Panc1 (cell line): ENCODE results near the gene SLC27A5. TPM values are rescaled to one million over a fixed set of nuclear protein-coding genes. Genes with fewer than 3 reads are reported as not detected.

Experiments
- ATAC-seq: fragments of 200-7000 bp; cut with Tn5 transposase; 2 replicates; pipeline ENCODE4 v1.9.1; 2020; ENCODE audit warnings: mild to moderate bottlenecking, moderate library complexity
- BruUV-seq: library from RNA; stranded (reverse); fragments of 400-500 nt; replicated peaks from 2 replicates; lab custom pipeline; 2021; lab: Mats Ljungman, UMichigan
- CTCF ChIA-PET: fragments of 300-600 bp; sonication (Branson Sonifier 250); formaldehyde crosslinking; loops from one replicate; lab custom pipeline; 2022; ENCODE audit warnings: antibody characterized with exemption; lab: Charles Lee
- POLR2A ChIA-PET: fragments of 300-600 bp; sonication (Branson Sonifier 250); formaldehyde crosslinking; loops from one replicate; lab custom pipeline; 2022; ENCODE audit warnings: antibody characterized with exemption; lab: Charles Lee
- DNase-seq: peaks from one replicate; pipeline ENCODE4 v3.0.0-alpha.2; 2010; ENCODE audit warnings: low read depth, low spot score
- H3K27ac ChIP-seq: 2 replicates; pipeline ENCODE4 v1.5.1; 2011; ENCODE audit warnings: mild to moderate bottlenecking, low read length, inconsistent platforms
- H3K27me3 ChIP-seq: fragments of 200-500 bp; sonication (Bioruptor generic); 2 replicates; pipeline ENCODE4 v1.6.0; 2014; ENCODE audit warnings: low read length, inconsistent platforms; ENCODE audit not compliant: control insufficient read depth, insufficient read depth
- H3K36me3 ChIP-seq: fragments of 200-500 bp; sonication (Bioruptor generic); 2 replicates; pipeline ENCODE4 v1.5.1; 2014; ENCODE audit warnings: inconsistent platforms, mild to moderate bottlenecking, low read length, moderate library complexity; ENCODE audit not compliant: control insufficient read depth, insufficient read depth
- H3K4me1 ChIP-seq: 2 replicates; pipeline ENCODE4 v1.5.1; 2011; ENCODE audit warnings: inconsistent platforms, mild to moderate bottlenecking, low read length, moderate library complexity; ENCODE audit not compliant: control insufficient read depth, insufficient read depth
- H3K4me3 ChIP-seq, 2 experiments: 2 replicates each; pipeline ENCODE4 v1.5.1; 2011 to 2012; ENCODE audit warnings: low read depth in 2 of 2, low read length in 2 of 2, mild to moderate bottlenecking in 2 of 2, inconsistent platforms in 1 of 2, moderate library complexity in 1 of 2
- H3K9me3 ChIP-seq: fragments of 200-500 bp; sonication (Bioruptor generic); 2 replicates; pipeline ENCODE4 v1.5.1; 2014; ENCODE audit warnings: low read depth, mild to moderate bottlenecking, inconsistent platforms, low read length, moderate library complexity; ENCODE audit not compliant: control insufficient read depth, insufficient read depth
- CTCF ChIP-seq: fragments of 450-650 bp; IDR thresholded peaks from 2 replicates; pipeline ENCODE4 v1.5.1; 2017; ENCODE audit warnings: mild to moderate bottlenecking
- POLR2AphosphoS5 ChIP-seq: IDR thresholded peaks from 2 replicates; pipeline ENCODE4 v1.6.1; 2012; ENCODE audit warnings: mild to moderate bottlenecking, low read depth, low read length, moderate library complexity
- REST ChIP-seq, 2 experiments: IDR thresholded peaks; 2 replicates each; pipeline ENCODE4 v1.6.1; 2011 to 2012; ENCODE audit warnings: low read depth in 2 of 2, control low read depth in 1 of 2, low read length in 1 of 2, mild to moderate bottlenecking in 1 of 2, moderate library complexity in 1 of 2; ENCODE audit not compliant: insufficient read depth in 1 of 2
- SIN3A ChIP-seq: IDR thresholded peaks from 2 replicates; pipeline ENCODE4 v1.6.1; 2012; ENCODE audit warnings: low read depth, mild to moderate bottlenecking, low read length, moderate library complexity, borderline replicate concordance; ENCODE audit not compliant: insufficient read depth
- TCF7L2 ChIP-seq: IDR thresholded peaks from 2 replicates; pipeline ENCODE4 v1.6.1; 2011; ENCODE audit warnings: mild to moderate bottlenecking, low read depth, low read length, inconsistent platforms
- in situ Hi-C: cut with HindIII; loops from 2 replicates; pipeline ENCODE4 v1.10.0; 2016; ENCODE audit warnings: low sequenced_read_pairs, low pct_unique_long_range_greater_than_20kb
- intact Hi-C: fragments of 100-400 bp; cut with micrococcal nuclease; formaldehyde crosslinking; loops from one replicate; pipeline ENCODE4 v1.10.0; 2022; ENCODE audit not compliant: unreplicated experiment
- total RNA-seq: library from RNA; stranded (reverse); gene quantifications from one replicate; pipeline ENCODE4 v1.2.1, GENCODE V29; 2021; ENCODE audit not compliant: unreplicated experiment

SLC27A5 gene
- total RNA-seq, 1 experiment from 2014 or later, result 10.7 TPM

GRCh38 chr19:58546019-58546530, 34.3 kb upstream of the SLC27A5 start:
- intact Hi-C loops (no loop called here), in situ Hi-C loops (no loop called here)
- ChIA-PET CTCF (no interaction called here), POLR2A (interaction anchor here (0.6 kb wide), 1 partner anchor 29 kb away, joined by 6 read pairs; no protein-coding TSS in a partner anchor)
- DNase-seq, result no peak
- H3K4me1 ChIP-seq, result peaks cover 10% of the 10 kb centered on the region
- ATAC-seq, result no peak
- H3K9me3 ChIP-seq, result no peaks in the 10 kb centered on the region
- peaks cover 43% of the 10 kb centered on the region for H3K36me3 ChIP-seq
- no peak for TF ChIP-seq REST (IDR thresholded peaks at IDR 0.05; ENCODE audit: insufficient read depth in 1 of 2, low read depth in 2 of 2, low read length in 1 of 2)
- no peak for TF ChIP-seq SIN3A
- TF ChIP-seq CTCF, result no peak
- no peak for TF ChIP-seq TCF7L2
- no peak for TF ChIP-seq POLR2AphosphoS5
- peak overlapping the region; percentile 92 for H3K27ac ChIP-seq
- BruUV-seq, result TSS peak; percentile 88
- peak overlapping the region; percentile 91 to 100 for H3K4me3 ChIP-seq
- peaks cover 4% of the 10 kb centered on the region; the same call in 1 of the 2 replicates for H3K27me3 ChIP-seq

GRCh38 chr19:58545286-58546018, 33.7 kb upstream of the SLC27A5 start:
- TF ChIP-seq TCF7L2 (no peak), POLR2AphosphoS5 (0 out of 2 replicates have a peak, but pooled peaks have one; percentile 20)
- BruUV-seq, result no TSS peak
- intact Hi-C loops, result no loop called here
- Histone ChIP-seq H3K27ac (peak overlapping the region; percentile 92), H3K27me3 (peaks cover 4% of the 10 kb centered on the region; the same call in 1 of the 2 replicates), H3K4me1 (peaks cover 10% of the 10 kb centered on the region), H3K36me3 (peaks cover 38% of the 10 kb centered on the region), H3K9me3 (no peaks in the 10 kb centered on the region), H3K4me3 (peak overlapping the region; percentile 91 to 100)
- POLR2A ChIA-PET, result interaction anchor here (0.6 kb wide), 1 partner anchor 29 kb away, joined by 6 read pairs; no protein-coding TSS in a partner anchor
- ATAC-seq (no peak), DNase-seq (no peak)
- in situ Hi-C loops, result no loop called here
- CTCF ChIA-PET, result no interaction called here
